Spinal cord (tissue), 10 donors: ENCODE data around the gene RABL3. TPM values are rescaled to one million over a fixed set of nuclear protein-coding genes. Genes with fewer than 3 reads are reported as not detected.
"Not testable (repeated sequence)": the region's sequence is repeated elsewhere in the genome, so short reads cannot be mapped to it uniquely, and the experiment has no call there.

Experiments used
- DNase-seq, 6 donors: peaks; one replicate each; pipeline versions ENCODE4 v3.0.0 to v3.0.0-alpha.2; 2013 to 2015; ENCODE audit warnings: low spot score in 6 of 6, low read depth in 4 of 6
- H3K27ac ChIP-seq: one replicate; pipeline ENCODE4 v1.5.1; 2013; ENCODE audit warnings: low read depth, low read length, control low read depth
- H3K27me3 ChIP-seq: one replicate; pipeline ENCODE4 v1.6.1; 2013; ENCODE audit warnings: low read length; ENCODE audit not compliant: control insufficient read depth, insufficient read depth
- H3K36me3 ChIP-seq: one replicate; pipeline ENCODE4 v1.6.1; 2013; ENCODE audit warnings: low read length; ENCODE audit not compliant: control insufficient read depth, insufficient read depth
- H3K4me1 ChIP-seq: one replicate; pipeline ENCODE4 v1.6.1; 2013; ENCODE audit warnings: low read length; ENCODE audit not compliant: control insufficient read depth, insufficient read depth
- H3K4me3 ChIP-seq: one replicate; pipeline ENCODE4 v1.5.1; 2013; ENCODE audit warnings: low read depth, low read length, control low read depth
- H3K9me3 ChIP-seq: one replicate; pipeline ENCODE4 v1.6.1; 2013; ENCODE audit warnings: low read length; ENCODE audit not compliant: control insufficient read depth, insufficient read depth
- WGBS: methylation state at CpG from one replicate; pipeline ENCODE4 v1.1.5; 2013; ENCODE audit warnings: missing lambda C conversion rate; ENCODE audit not compliant: insufficient coverage; 5-methylcytosine and 5-hydroxymethylcytosine counted together
- polyA plus RNA-seq, 2 donors: library from polyadenylated mRNA; unstranded; fragments of 120-200 nt; gene quantifications; one replicate each; pipeline ENCODE4 v1.2.1, GENCODE V29; 2013; ENCODE audit not compliant: insufficient read length in 2 of 2
- total RNA-seq, 2 donors: library from RNA; depleted of rRNA in 1 of 2; stranded (reverse); fragments of 120-200 nt in 1 of 2; fragments of >200 nt in 1 of 2; gene quantifications; one replicate each; pipeline versions ENCODE4 v1.2.3 to v1.2.4, GENCODE V29; 2013 to 2014
- donor health status: healthy.

The RABL3 gene
- total and polyA plus RNA-seq, 4 donors, result 18.7 to 25.5 (median 21.9) TPM

DNA sequence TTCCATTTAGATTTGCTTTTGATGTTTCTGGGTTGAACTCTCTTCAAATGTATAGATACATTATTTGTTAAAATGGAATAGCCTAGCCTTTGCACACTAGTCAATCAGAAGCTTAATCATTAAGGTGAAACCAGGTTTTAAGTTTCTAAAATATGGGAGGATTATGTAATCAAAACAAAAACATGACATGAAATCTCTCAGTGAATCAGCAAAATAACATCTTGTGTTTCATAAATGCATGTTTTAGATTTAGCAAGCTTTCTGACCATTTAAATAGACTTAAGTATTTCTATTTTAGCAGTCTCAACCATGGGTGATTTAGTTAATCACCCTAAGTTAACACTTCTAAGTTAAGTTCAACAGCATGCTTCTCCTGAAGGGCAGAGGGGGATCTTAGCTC is 11.5 kb upstream of the RABL3 start:
- no peaks in the 10 kb centered on the region for H3K27me3 ChIP-seq
- no peak overlapping the region for H3K27ac ChIP-seq
- no peak overlapping the region for H3K4me3 ChIP-seq
- H3K36me3 ChIP-seq, result no peaks in the 10 kb centered on the region
- no peaks in the 10 kb centered on the region for H3K4me1 ChIP-seq
- H3K9me3 ChIP-seq, result no peaks in the 10 kb centered on the region
- DNase-seq, result no peak

DNA sequence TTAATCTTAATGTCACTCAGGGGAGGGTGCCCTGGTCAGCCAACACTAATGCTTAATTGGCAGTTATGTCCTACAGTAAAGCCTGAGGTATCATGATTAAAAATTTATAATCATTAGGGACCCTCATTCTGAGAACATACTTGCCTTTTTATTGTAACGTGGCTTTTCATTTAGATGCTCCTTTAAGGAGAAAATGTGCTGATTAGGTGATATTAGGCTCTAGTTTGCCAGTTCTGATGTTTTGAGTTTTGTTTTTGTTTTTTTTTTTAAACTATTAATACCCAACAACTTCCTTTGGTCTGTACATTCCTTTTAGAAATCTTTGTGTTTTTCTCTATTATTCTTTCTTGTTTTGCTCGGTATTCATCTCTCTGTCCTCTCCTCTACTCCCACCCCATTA is 10.5 kb upstream of the RABL3 start:
- Histone ChIP-seq H3K27ac (no peak overlapping the region), H3K4me3 (no peak overlapping the region), H3K4me1 (no peaks in the 10 kb centered on the region), H3K27me3 (no peaks in the 10 kb centered on the region), H3K36me3 (no peaks in the 10 kb centered on the region), H3K9me3 (no peaks in the 10 kb centered on the region)
- no peak for DNase-seq
- WGBS, result no CpG with 5 or more reads among the region's 2 CpGs

DNA sequence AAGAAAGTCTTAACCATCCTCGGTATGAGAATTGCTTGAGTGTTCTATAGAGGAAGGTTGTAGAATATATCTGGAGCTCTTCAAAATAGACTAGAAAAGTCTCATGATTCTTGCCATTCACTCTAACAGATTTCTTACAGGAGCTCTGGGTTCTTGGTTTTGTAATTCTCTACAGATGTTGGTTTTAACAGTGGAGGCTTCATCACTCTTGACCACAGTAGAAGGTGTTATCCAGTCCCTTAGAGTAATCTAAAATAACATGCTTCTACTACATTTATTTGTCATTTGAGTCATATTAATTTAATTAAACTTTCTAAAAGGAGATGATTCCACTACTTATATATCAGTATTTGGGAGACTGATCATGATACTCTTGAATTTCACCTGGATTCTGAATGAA is 9.9 kb upstream of the RABL3 start:
- no CpG with 5 or more reads among the region's 1 CpG for WGBS
- H3K36me3 ChIP-seq, result no peaks in the 10 kb centered on the region
- H3K27me3 ChIP-seq, result no peaks in the 10 kb centered on the region

GRCh38 chr3:120749843-120750242 is 7.5 kb upstream of the RABL3 start:
- no peaks in the 10 kb centered on the region for H3K4me1 ChIP-seq
- H3K4me3 ChIP-seq, result no peak overlapping the region
- WGBS, result no CpG with 5 or more reads among the region's 1 CpG
- H3K27me3 ChIP-seq, result no peaks in the 10 kb centered on the region
- DNase-seq, result no peak
- no peaks in the 10 kb centered on the region for H3K36me3 ChIP-seq
- no peaks in the 10 kb centered on the region for H3K9me3 ChIP-seq
- H3K27ac ChIP-seq, result no peak overlapping the region

More for the DNA sequence above, 9.9 kb upstream of the RABL3 start:
- DNase-seq, result no peak
- H3K4me1 ChIP-seq, result no peaks in the 10 kb centered on the region
- no peak overlapping the region for H3K4me3 ChIP-seq
- H3K9me3 ChIP-seq, result no peaks in the 10 kb centered on the region
- no peak overlapping the region for H3K27ac ChIP-seq

DNA sequence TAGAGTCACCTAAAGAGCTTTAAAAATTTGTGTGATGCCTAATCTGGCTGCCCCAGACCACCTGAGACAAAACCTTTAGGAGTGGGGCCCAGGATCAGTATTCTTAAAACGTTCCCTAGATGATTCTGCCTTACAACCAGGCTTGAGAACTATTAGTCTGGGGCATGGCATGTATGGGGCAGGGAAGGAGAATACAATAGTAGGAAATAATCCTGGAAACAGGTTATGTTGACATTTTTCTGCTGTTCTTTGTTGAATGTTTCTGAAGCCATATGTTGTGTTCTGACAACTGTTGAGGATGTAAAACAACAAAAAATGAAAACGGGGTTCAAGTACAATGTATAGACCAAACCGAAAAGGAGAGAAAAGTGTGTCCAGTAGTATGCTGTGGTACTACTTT is 3.1 kb upstream of the RABL3 start:
- Histone ChIP-seq H3K9me3 (no peaks in the 10 kb centered on the region), H3K4me3 (no peak overlapping the region), H3K4me1 (peaks cover 5% of the 10 kb centered on the region), H3K27me3 (no peaks in the 10 kb centered on the region), H3K36me3 (no peaks in the 10 kb centered on the region), H3K27ac (no peak overlapping the region)
- DNase-seq, result no peak
- 93% methylated on average over 3 of the region's 3 CpGs for WGBS

GRCh38 chr3:120743556-120744195 is 1.4 kb upstream of the RABL3 start:
- H3K9me3 ChIP-seq, result no peaks in the 10 kb centered on the region
- 53% methylated on average over 3 of the region's 6 CpGs for WGBS
- peak overlapping the region; percentile 97 for H3K4me3 ChIP-seq
- H3K36me3 ChIP-seq, result no peaks in the 10 kb centered on the region
- no peaks in the 10 kb centered on the region for H3K27me3 ChIP-seq
- peaks cover 5% of the 10 kb centered on the region for H3K4me1 ChIP-seq
- no peak overlapping the region for H3K27ac ChIP-seq
- DNase-seq, result no peak

GRCh38 chr3:120742849-120743365 is 591 bp upstream of the RABL3 start:
- no peak for DNase-seq
- WGBS, result 0% methylated on average over 22 of the region's 26 CpGs
- peak overlapping the region; percentile 97 for H3K27ac ChIP-seq

GRCh38 chr3:120741837-120742197 is 499 bp downstream of the RABL3 start:
- H3K27ac ChIP-seq, result peak overlapping the region; percentile 97
- H3K36me3 ChIP-seq, result peaks cover 4% of the 10 kb centered on the region
- no peak for DNase-seq
- WGBS, result 14% methylated on average over 8 of the region's 10 CpGs
- H3K27me3 ChIP-seq, result no peaks in the 10 kb centered on the region
- peaks cover 5% of the 10 kb centered on the region for H3K9me3 ChIP-seq
- H3K4me1 ChIP-seq, result peaks cover 5% of the 10 kb centered on the region
- peak overlapping the region; percentile 97 for H3K4me3 ChIP-seq

More at GRCh38 chr3:120742849-120743365, 591 bp upstream of the RABL3 start:
- peak overlapping the region; percentile 97 for H3K4me3 ChIP-seq
- H3K27me3 ChIP-seq, result no peaks in the 10 kb centered on the region
- peaks cover 3% of the 10 kb centered on the region for H3K36me3 ChIP-seq
- H3K4me1 ChIP-seq, result peaks cover 5% of the 10 kb centered on the region
- peaks cover 1% of the 10 kb centered on the region for H3K9me3 ChIP-seq

- Histone ChIP-seq H3K36me3 (peaks cover 4% of the 10 kb centered on the region), H3K27me3 (no peaks in the 10 kb centered on the region), H3K27ac (no peak overlapping the region), H3K4me3 (peak overlapping the region; percentile 97), H3K9me3 (peaks cover 5% of the 10 kb centered on the region), H3K4me1 (peaks cover 5% of the 10 kb centered on the region)
- no peak for DNase-seq
- WGBS, result no CpG with 5 or more reads among the region's 3 CpGs
Observed at GRCh38 chr3:120741320-120741719, 996 bp downstream of the RABL3 start.

DNA sequence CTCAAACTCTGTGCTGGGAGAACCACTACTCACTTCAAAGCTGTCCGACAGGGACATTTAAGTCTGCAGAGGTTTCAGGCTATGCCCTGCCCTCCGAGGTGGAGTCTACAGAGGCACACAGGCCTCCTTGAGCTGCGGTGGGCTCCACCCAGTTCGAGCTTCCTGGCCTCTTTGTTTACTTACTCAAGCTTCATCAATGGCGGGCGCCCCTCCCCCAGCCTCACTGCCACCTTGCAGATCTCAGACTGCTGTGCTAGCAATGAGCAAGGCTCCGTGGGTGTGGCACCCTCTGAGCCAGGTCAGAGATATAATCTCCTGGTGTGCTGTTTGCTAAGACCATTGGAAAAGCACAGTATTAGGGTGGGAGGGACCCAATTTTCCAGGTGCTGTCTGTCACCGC is 4.3 kb downstream of the RABL3 start:
- WGBS, result 91% methylated on average over 7 of the region's 8 CpGs
- not testable (repeated sequence) for H3K4me3 ChIP-seq, H3K27me3 ChIP-seq, H3K4me1 ChIP-seq, DNase-seq, H3K36me3 ChIP-seq, H3K27ac ChIP-seq, H3K9me3 ChIP-seq
